ENCODE measurements around the gene IRX6. TPM values are rescaled to one million over a fixed set of nuclear protein-coding genes. Genes with fewer than 3 reads are reported as not detected.

Gene IRX6
- total and polyA plus RNA-seq, 2 experiments from 2014 or later, result 0.09 to 0.15 TPM

DNA sequence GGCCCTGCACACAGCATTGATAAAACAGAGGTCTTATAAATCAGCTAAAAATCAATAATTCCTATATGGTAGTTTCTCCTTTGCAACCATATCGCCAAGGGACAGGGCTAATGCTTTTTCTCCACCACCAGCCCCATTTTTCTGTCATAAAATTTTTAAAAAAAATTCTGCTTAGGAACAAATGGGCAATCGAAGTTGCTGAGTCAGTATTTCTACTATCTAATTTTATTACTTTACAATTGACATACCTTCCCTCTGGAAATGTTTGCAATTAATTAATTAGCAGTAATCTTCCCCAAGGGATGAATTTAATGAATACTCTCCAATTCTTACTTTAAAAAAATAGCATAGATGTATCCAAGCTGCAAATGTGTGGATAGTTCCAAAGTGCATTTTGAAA lies 1.7 kb upstream of the IRX6 start:
- H3K4me3 ChIP-seq, result no peak overlapping the region
- no peaks in the 10 kb centered on the region for H3K4me1 ChIP-seq (ENCODE audit: low read depth)
- H3K36me3 ChIP-seq, result no peaks in the 10 kb centered on the region
- H3K9me3 ChIP-seq (ENCODE audit: low read depth), result no peaks in the 10 kb centered on the region
- H3K27me3 ChIP-seq, result peaks cover 88% of the 10 kb centered on the region
- H3K27ac ChIP-seq, result no peak overlapping the region
- no peak for DNase-seq (ENCODE audit: low read depth in 1 of 2, low spot score in 1 of 2)
- TF ChIP-seq, protein P1, sequence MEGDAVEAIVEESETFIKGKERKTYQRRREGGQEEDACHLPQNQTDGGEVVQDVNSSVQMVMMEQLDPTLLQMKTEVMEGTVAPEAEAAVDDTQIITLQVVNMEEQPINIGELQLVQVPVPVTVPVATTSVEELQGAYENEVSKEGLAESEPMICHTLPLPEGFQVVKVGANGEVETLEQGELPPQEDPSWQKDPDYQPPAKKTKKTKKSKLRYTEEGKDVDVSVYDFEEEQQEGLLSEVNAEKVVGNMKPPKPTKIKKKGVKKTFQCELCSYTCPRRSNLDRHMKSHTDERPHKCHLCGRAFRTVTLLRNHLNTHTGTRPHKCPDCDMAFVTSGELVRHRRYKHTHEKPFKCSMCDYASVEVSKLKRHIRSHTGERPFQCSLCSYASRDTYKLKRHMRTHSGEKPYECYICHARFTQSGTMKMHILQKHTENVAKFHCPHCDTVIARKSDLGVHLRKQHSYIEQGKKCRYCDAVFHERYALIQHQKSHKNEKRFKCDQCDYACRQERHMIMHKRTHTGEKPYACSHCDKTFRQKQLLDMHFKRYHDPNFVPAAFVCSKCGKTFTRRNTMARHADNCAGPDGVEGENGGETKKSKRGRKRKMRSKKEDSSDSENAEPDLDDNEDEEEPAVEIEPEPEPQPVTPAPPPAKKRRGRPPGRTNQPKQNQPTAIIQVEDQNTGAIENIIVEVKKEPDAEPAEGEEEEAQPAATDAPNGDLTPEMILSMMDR (IDR thresholded peaks at IDR 0.05; ENCODE audit: low read depth, low read length), result no peak

GRCh38 chr16:55324285-55325079 lies 479 bp downstream of the IRX6 start:
- H3K36me3 ChIP-seq, result no peaks in the 10 kb centered on the region
- H3K27ac ChIP-seq, result no peak overlapping the region
- peaks cover 89% of the 10 kb centered on the region for H3K27me3 ChIP-seq
- H3K4me3 ChIP-seq, result peak overlapping the region; percentile 32
- no peaks in the 10 kb centered on the region for H3K4me1 ChIP-seq (ENCODE audit: low read depth)
- peak in 1 of 2 donors; percentile 25 for DNase-seq (ENCODE audit: low read depth in 1 of 2, low spot score in 1 of 2)
- no peaks in the 10 kb centered on the region for H3K9me3 ChIP-seq (ENCODE audit: low read depth)
- TF ChIP-seq, protein P1 (IDR thresholded peaks at IDR 0.05; ENCODE audit: low read depth, low read length), result no peak

GRCh38 chr16:55325080-55325447 lies 1.1 kb downstream of the IRX6 start:
- Histone ChIP-seq H3K27me3 (peaks cover 91% of the 10 kb centered on the region), H3K27ac (no peak overlapping the region), H3K36me3 (no peaks in the 10 kb centered on the region), H3K9me3 (ENCODE audit: low read depth) (no peaks in the 10 kb centered on the region), H3K4me3 (peak overlapping the region; percentile 32), H3K4me1 (ENCODE audit: low read depth) (no peaks in the 10 kb centered on the region)
- no peak for DNase-seq (ENCODE audit: low read depth in 1 of 2, low spot score in 1 of 2)
- TF ChIP-seq, protein P1 (IDR thresholded peaks at IDR 0.05; ENCODE audit: low read depth, low read length), result no peak

GRCh38 chr16:55325458-55326109 lies 1.6 kb downstream of the IRX6 start:
- Histone ChIP-seq H3K27me3 (peaks cover 96% of the 10 kb centered on the region), H3K4me3 (no peak overlapping the region), H3K36me3 (no peaks in the 10 kb centered on the region), H3K27ac (no peak overlapping the region), H3K9me3 (ENCODE audit: low read depth) (no peaks in the 10 kb centered on the region), H3K4me1 (ENCODE audit: low read depth) (no peaks in the 10 kb centered on the region)
- DNase-seq (ENCODE audit: low read depth in 1 of 2, low spot score in 1 of 2), result no peak
- TF ChIP-seq, protein P1 (IDR thresholded peaks at IDR 0.05; ENCODE audit: low read depth, low read length), result no peak

DNA sequence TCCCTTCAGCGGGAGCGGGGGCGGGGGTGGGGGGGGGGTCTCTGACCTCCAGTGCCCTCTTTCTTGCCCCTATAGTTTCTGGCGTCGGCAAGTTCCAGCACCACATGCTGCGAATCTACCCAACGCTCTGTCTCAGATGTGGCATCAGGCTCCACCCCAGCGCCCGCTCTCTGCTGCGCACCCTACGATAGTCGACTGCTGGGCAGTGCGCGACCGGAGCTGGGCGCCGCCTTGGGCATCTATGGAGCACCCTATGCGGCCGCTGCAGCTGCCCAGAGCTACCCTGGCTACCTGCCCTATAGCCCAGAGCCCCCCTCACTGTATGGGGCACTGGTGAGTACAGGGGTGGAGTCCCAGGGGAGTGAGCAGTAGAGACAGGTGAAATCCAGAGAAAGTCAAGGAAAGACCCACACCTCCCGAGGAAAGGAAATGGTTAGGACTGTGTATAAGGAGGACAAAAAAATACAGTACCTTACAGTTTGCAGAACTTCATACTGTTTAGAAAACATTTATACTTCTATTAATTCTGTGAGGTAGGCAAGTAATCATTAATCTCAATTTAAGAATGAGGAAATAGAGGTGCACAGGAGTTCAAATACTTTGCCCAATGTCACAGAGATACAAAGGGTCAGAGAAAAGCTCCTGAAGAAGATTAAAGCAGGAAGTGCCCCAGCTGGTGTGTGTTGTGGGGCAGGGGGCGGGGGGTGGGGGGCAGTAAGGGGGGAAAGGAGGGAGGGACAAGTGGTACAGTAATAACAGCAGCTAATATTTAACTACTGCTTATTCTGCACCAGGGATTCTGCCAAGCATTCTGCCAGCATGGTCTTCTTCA lies 2.5 kb downstream of the IRX6 start:
- no peak for DNase-seq (ENCODE audit: low read depth in 1 of 2, low spot score in 1 of 2)
- TF ChIP-seq, protein P1 (IDR thresholded peaks at IDR 0.05; ENCODE audit: low read depth, low read length), result no peak
- Histone ChIP-seq H3K27me3 (peaks cover 100% of the 10 kb centered on the region), H3K27ac (no peak overlapping the region), H3K4me3 (no peak overlapping the region), H3K4me1 (ENCODE audit: low read depth) (no peaks in the 10 kb centered on the region), H3K36me3 (no peaks in the 10 kb centered on the region), H3K9me3 (ENCODE audit: low read depth) (no peaks in the 10 kb centered on the region)

Measured in cardiac muscle cell (in vitro differentiated cells and primary cell).